ENCODE results near the gene TRIM36.

Gene TRIM36, protein sequence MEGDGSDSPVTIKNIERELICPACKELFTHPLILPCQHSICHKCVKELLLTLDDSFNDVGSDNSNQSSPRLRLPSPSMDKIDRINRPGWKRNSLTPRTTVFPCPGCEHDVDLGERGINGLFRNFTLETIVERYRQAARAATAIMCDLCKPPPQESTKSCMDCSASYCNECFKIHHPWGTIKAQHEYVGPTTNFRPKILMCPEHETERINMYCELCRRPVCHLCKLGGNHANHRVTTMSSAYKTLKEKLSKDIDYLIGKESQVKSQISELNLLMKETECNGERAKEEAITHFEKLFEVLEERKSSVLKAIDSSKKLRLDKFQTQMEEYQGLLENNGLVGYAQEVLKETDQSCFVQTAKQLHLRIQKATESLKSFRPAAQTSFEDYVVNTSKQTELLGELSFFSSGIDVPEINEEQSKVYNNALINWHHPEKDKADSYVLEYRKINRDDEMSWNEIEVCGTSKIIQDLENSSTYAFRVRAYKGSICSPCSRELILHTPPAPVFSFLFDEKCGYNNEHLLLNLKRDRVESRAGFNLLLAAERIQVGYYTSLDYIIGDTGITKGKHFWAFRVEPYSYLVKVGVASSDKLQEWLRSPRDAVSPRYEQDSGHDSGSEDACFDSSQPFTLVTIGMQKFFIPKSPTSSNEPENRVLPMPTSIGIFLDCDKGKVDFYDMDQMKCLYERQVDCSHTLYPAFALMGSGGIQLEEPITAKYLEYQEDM

DNA sequence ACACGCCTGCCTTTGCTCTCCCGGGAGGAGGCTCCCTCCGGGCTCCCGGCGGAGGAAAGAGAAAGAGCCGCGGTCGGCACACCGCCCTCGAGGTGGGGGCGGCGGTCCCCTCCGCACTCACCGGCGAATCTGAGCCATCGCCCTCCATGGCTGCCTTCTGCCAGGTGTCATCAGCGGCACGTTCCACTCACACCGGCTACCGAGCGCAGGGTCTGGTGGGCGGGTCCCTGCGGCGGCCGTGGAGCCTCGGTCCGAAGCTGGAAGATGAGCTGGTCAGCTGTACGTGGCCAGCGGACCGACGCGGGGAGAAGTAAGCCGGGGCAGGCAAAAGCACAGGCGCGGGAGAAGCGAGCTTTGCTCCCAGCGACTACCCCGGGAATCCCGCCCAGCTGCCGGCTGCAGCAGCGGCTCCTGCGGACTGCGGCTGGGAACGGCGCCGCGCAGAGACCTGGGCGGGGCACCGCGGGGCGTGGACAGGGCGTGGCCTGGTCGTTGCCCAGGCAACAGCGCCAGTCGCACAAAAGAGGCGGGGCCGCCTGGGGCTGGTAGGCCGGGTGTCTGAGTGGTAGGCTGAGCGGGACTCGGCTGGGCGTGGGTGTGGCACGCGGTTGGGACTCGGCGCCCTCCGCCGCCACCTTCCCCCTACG lies at the start of gene TRIM36:
TSS of gene TRIM36 (minus strand) at position 422 of the 647 bp plus-strand sequence. CDS start at position 148, 274 bp downstream.
- peak; percentile 90 for DNase-seq (ENCODE audit: low spot score)

DNA sequence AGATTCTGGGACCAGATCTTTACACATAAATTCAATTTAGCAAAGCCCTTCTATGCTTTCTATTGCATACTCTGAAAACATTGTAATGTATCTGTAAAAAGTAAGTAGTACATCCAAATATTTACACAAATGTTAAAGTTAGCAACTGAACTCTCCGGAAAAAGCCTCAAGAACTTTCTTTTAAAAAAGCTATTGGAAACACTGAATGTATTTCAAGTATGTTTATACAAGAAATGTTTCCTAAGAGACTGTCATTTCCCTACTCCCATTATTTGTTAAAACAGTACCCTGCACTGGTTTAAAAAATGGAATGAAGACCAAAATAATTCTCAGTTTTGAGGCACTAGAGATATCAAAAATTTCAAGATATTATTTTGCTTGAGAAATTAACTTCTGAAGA lies 44.8 kb upstream of the TRIM36 start:
- DNase-seq (ENCODE audit: low spot score): no peak

DNA sequence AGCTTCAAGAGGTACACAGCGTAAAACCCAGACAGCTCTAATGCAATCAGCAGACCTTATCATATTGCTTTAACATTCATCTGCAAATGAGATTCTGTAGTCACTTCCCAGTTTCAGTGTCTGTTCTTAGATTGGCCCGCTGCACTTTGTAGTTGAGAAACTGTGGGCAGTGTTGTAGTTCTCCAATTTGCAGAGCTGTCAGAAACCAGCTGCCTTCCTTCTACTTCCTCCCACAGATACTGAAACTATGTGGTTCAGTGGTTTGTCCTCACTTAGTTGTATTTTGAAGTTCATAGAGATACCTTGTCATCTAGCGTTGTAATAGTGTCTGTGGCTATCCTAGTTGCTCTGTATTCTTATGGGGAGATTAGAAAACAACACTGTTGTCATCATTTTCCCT lies 39.6 kb upstream of the TRIM36 start:
- DNase-seq (ENCODE audit: low spot score): peak; percentile 34

- no peak for DNase-seq (ENCODE audit: low spot score)
Measured at GRCh38 chr5:115202952-115203351, 33.2 kb upstream of the TRIM36 start.

DNA sequence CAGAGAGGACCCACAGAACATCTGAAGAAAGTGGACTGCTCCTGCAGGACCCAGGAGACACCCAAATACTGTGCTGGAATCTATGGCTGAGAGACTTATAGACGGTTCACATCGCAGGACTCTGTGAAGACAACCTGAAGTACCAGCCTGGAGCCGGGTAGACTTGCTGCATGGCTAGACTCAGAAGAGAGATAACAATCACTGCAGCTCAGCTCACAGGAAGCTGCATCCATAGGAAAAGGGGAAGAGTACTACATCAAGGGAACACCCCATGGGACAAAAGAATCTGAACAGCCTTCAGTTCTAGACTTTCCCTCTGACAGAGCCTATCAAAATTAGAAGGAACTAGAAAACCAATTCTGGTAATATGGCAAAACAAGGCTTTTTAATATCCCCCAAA lies 26.5 kb upstream of the TRIM36 start:
- no peak for DNase-seq (ENCODE audit: low spot score)

GRCh38 chr5:115194676-115195075 lies 25.0 kb upstream of the TRIM36 start:
- DNase-seq (ENCODE audit: low spot score): no peak

- no peak for DNase-seq (ENCODE audit: low spot score)
Measured at GRCh38 chr5:115193295-115193694, 23.6 kb upstream of the TRIM36 start.

DNA sequence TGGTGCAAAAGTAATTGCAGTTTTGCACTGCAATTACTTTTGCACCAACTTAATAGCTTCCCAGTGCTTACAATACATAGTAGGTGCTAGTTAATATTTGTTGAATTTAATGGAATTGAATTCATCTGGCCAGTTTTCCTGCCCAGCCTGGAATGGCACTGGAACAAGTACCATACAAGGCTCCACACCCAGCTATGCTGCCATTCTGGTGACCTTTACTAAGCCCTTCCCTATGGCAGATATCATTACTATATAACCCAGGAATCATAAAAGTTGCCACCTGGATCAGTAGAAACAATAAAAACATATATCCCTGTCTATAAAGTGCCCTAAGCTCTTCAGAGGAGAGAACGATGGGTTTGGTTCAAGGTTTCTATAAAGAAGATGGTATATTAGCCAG lies 22.4 kb upstream of the TRIM36 start:
- no peak for DNase-seq (ENCODE audit: low spot score)

DNA sequence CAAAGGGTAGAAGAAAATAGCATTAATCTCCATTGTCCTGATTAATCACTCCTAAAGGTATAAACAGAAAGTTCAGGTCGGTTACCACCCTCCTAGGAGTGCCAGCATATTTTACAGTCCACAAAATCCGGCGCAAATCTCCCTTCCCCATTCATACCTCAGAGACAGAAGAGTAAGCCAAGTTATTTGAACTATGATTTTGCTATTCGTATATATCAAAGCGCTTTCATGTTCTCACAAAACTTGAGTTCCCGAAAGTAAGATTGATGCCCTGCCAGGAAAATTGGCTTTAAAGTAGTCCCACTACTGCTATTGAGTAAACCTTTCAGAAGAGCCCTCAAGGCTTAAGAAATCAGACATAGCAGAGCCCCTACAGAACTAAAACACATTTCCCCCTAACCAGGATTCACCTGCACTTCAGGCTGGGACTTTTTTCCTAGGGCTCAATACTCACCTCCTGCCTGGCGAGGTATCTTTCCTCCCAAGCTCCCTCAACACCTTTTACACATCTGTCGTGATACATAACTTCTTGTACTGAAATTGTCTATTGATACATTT lies 21.8 kb upstream of the TRIM36 start:
- no peak for DNase-seq (ENCODE audit: low spot score)

- no peak for DNase-seq (ENCODE audit: low spot score)
Measured at GRCh38 chr5:115190388-115190787, 20.7 kb upstream of the TRIM36 start.

DNA sequence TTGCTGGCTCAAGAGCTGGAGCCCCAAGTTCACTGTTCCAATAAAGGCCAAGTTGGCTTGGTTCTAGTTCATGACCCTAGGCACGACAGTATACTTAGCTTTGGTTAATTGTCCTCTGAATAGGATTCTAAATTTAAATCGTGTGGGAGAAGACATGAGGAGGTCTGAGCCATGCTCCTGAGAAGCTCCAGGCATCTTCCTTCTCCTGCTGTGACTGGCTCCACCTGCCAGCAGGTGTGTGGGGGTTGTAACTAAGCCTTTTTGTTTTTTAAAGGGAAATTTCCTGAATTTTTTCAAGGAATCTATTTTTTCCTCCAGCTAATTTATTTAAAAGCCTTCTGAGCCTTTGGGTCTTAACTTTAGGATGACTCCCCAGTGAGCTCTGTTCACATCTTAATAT lies 20.2 kb upstream of the TRIM36 start:
- no peak for DNase-seq (ENCODE audit: low spot score)

GRCh38 chr5:115186794-115187193 lies 17.1 kb upstream of the TRIM36 start:
- DNase-seq (ENCODE audit: low spot score): no peak

DNA sequence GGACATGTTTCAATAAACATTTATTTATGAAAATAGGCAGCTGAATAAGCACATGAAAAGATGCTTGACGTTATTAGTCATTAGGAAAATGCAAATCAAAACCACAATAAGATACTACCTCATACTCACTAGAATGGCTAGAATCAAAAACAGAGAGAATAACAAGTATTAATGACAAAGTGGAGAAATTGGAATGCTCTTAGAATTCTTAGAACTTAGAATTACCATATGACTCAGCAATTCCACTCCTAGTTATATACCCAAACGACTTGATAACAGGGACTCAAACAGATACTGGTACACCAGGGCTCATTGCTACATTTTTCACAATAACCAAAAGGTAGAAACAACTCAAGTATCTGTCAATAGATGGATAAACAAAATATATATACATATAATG lies 15.1 kb upstream of the TRIM36 start:
- no peak for DNase-seq (ENCODE audit: low spot score)

DNA sequence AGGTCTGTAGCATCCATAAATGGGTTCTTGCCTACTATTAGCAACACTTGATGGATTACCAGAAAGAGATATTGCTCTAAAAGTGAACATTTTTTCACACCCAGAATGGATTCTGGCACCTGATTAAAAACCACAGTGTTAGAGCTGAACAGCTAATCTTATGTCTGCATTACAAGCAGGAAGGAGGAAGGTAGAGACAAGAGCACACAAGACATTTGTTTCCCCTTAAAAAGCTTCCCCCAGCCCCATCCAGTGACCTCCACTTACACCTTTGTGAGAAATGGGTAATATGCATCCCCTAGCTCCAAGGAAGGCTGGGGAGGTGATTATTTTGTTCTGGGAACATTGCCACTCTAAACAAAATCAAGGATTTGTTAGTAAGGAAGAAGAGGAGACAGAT lies 12.0 kb upstream of the TRIM36 start:
- DNase-seq (ENCODE audit: low spot score): no peak

DNA sequence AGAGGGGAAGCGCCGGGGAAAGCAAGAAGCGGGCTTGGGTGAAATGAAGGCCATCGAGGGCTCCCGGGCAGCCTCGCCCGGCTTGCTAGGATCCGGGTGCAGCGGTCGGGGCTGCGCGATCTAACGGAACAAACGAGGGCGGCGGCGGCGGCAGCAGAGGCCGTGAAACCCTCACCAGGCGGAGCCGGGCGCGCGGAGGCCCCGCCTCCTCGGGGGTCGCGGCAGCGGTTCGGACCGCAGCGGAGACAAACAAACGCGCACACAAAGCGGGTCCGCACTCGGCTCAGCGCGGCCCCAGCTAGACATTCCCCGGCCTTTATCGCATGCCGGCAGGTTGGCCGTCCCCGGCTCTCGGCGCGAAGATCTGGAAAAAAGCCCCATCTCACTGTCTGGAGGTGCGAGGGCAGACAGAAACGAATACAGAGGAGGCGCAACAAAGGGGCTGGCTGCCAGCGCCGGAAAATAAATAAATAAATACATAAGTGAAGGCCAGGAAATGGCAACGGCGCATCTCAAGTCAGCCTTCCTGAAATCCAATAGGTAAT lies 10.5 kb upstream of the TRIM36 start:
- peak; percentile 14 for DNase-seq (ENCODE audit: low spot score)

- DNase-seq (ENCODE audit: low spot score): no peak
Measured at GRCh38 chr5:115179394-115180164, 9.9 kb upstream of the TRIM36 start.

DNA sequence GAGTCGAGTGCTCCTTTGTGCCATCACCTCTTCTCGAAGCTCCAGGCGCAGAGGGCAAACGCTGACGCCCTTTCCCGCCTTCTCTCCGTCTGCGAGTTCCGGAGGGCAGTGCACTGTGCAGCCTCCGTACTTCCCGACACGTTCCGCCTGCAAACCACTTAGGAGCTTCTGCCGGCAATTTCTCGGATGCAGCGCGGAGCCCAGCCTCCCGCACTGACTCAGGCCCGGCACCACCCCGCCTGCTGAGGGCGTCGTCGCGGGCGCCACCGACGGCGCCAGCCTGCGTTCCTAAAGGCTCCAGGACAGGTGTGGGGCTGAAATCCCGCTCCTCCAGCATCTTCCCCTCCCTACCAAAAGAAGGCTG lies 9.3 kb upstream of the TRIM36 start:
- no peak for DNase-seq (ENCODE audit: low spot score)

- DNase-seq (ENCODE audit: low spot score): no peak
Measured at GRCh38 chr5:115170929-115171510, 1.3 kb upstream of the TRIM36 start.

- no peak for DNase-seq (ENCODE audit: low spot score)
Measured at GRCh38 chr5:115170134-115170928, 623 bp upstream of the TRIM36 start.

DNA sequence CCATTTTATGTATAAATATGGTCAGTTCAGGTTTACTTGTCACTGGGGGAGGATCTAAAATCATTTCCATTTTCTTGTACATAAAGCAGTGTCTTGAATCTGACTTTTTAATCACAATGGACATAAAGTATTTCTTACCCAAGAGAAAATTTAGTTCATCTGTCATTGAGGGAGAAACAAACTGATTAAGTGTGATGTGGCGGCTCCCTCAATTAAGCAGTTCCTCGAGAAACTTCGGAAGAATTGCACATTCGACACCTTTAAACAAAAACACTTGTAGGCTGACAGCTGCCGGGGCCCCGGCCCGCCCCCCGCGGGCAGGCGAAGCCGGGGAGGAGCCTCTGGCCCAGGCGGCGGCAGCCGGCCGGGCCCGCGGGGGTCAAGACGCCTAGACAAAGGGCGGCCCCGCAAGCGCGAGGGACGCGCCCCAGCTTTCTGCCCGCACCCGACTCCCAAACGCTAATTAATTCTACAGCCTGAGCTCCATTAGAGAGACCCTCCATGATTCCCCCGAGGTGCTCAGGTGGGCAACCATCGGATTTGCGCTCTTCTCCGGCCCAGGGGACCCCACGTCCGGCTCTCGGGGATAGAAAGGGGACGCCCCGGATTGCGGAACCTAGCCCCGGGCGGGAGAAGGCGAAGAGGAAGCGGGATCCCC lies 750 bp downstream of the TRIM36 start:
- DNase-seq (ENCODE audit: low spot score): no peak

Measured in CD4-positive, alpha-beta T cell treated with Interleukin-15 for 4 hours (primary cell).